ENCODE data around the gene PTRH1. TPM values are rescaled to one million over a fixed set of nuclear protein-coding genes. Genes with fewer than 3 reads are reported as not detected.

The PTRH1 gene
- polyA plus RNA-seq, 1 experiment: 21.1 TPM

GRCh38 chr9:127710204-127710783 is 5.2 kb downstream of the PTRH1 start:
- H3K27me3 ChIP-seq (ENCODE audit: control insufficient read depth, insufficient read depth, low read length): no peaks in the 10 kb centered on the region
- CTCF ChIA-PET: interaction anchor here (1.2 kb wide), 1 partner anchor 25 kb away, joined by 4 read pairs; the partner anchor contains the start of gene TOR2A
- POLR2A ChIA-PET: no interaction called here
- no peak for TF ChIP-seq CTCF (IDR thresholded peaks at IDR 0.05; ENCODE audit: insufficient read depth, low read depth, low read length)
- no peaks in the 10 kb centered on the region for H3K36me3 ChIP-seq (ENCODE audit: control insufficient read depth, insufficient read depth, low read length)
- DNase-seq (ENCODE audit: low read depth): no peak
- H3K4me3 ChIP-seq (ENCODE audit: low read depth, low read length): no peak overlapping the region

GRCh38 chr9:127708952-127709587 is 6.4 kb downstream of the PTRH1 start:
- ChIA-PET POLR2A (interaction anchor here (0.5 kb wide), 1 partner anchor 44 kb away, joined by 4 read pairs; no protein-coding TSS in a partner anchor), CTCF (interaction anchor here (1.2 kb wide), 1 partner anchor 26 kb away, joined by 4 read pairs; the partner anchor contains the start of gene TOR2A)
- Histone ChIP-seq H3K27me3 (ENCODE audit: control insufficient read depth, insufficient read depth, low read length) (no peaks in the 10 kb centered on the region), H3K36me3 (ENCODE audit: control insufficient read depth, insufficient read depth, low read length) (no peaks in the 10 kb centered on the region), H3K4me3 (ENCODE audit: low read depth, low read length) (no peak overlapping the region)
- no peak for DNase-seq (ENCODE audit: low read depth)
- no peak for TF ChIP-seq CTCF (IDR thresholded peaks at IDR 0.05; ENCODE audit: insufficient read depth, low read depth, low read length)

DNA sequence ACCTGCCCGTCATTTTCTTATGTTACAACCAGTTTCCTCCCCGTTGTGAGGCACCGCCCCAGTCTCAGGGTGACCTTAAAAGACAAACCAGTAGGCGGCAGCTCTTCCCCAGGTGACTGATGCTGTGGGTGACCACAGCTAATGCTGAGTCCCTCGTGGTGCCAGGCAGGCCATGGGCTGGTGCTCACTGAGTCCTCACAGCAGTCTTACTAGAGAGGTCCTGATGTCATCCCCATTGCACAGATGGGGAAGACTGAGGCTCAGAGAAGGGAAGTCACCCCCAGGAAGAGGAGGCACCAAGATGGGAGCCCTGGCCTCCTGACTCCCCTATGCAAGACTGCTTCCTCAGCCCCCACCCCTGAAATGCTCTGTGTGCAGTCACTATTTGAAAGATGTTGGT is 7.7 kb downstream of the PTRH1 start:
- Histone ChIP-seq H3K36me3 (ENCODE audit: control insufficient read depth, insufficient read depth, low read length) (no peaks in the 10 kb centered on the region), H3K4me3 (ENCODE audit: low read depth, low read length) (no peak overlapping the region), H3K27me3 (ENCODE audit: control insufficient read depth, insufficient read depth, low read length) (no peaks in the 10 kb centered on the region)
- TF ChIP-seq CTCF (IDR thresholded peaks at IDR 0.05; ENCODE audit: insufficient read depth, low read depth, low read length): no peak
- no peak for DNase-seq (ENCODE audit: low read depth)
- POLR2A ChIA-PET: no interaction called here
- CTCF ChIA-PET: no interaction called here

GRCh38 chr9:127706836-127707241 is 8.6 kb downstream of the PTRH1 start, which contains the start of gene CFAP157:
TSS of gene CFAP157 (plus strand) at chr9:127706988. CDS start at chr9:127707032, 44 bp downstream.
- H3K27me3 ChIP-seq (ENCODE audit: control insufficient read depth, insufficient read depth, low read length): no peaks in the 10 kb centered on the region
- no peak for TF ChIP-seq CTCF (IDR thresholded peaks at IDR 0.05; ENCODE audit: insufficient read depth, low read depth, low read length)
- no peak for DNase-seq (ENCODE audit: low read depth)
- POLR2A ChIA-PET: no interaction called here
- CTCF ChIA-PET: no interaction called here
- H3K36me3 ChIP-seq (ENCODE audit: control insufficient read depth, insufficient read depth, low read length): no peaks in the 10 kb centered on the region
- H3K4me3 ChIP-seq (ENCODE audit: low read depth, low read length): no peak within 1 kb of the TSS

DNA sequence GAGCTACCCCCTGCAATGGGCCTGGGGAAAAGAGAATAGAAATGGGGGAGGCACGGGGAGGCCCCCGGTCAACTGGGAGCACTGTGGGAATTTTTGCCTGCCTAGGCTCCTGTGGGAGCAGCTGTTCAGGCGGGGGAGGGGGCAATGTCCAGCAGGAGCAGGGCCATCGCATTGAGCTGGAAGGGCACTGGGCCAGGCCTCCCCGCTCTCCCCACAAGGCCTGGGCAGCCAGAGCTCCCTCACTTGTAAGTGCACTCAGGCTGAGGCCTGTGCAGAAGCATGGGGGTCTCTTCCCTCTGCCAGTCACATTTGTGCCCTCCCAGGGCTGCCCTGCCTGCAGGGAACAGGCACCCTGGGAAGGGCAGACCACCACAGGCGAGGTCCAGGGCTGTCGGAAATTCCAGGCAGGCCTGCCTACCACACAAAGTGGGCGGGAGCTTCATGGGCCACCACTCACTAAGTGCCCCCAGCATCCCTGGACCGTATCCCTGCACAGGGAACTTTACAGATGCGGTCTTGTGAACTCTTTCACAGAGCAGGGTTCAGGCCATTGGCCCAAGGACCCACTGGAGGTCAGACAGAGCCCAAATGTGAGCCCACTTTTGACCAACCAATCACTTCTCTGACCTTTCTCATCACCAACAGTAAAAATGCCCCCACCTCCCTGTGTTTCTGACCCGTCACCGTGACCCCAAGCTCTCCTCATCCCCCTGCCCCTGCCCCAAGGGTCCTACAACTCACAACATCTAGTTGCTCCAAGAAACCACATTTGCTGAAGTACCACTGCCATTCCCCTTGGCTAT is 9.7 kb downstream of the PTRH1 start:
- no peak for TF ChIP-seq CTCF (IDR thresholded peaks at IDR 0.05; ENCODE audit: insufficient read depth, low read depth, low read length)
- ChIA-PET CTCF (interaction anchor here (1.2 to 1.8 kb wide), 3 partner anchors 10 to 116 kb away, joined by 4 to 10 read pairs (median 4); partner anchors contain the start of genes PTRH1, TOR2A and TTC16), POLR2A (no interaction called here)
- Histone ChIP-seq H3K4me3 (ENCODE audit: low read depth, low read length) (no peak overlapping the region), H3K36me3 (ENCODE audit: control insufficient read depth, insufficient read depth, low read length) (no peaks in the 10 kb centered on the region), H3K27me3 (ENCODE audit: control insufficient read depth, insufficient read depth, low read length) (no peaks in the 10 kb centered on the region)
- DNase-seq (ENCODE audit: low read depth): no peak

Measured in BJ (cell line).